HG02870 (cell line): ENCODE results near the gene DR1.
"Not testable (repeated sequence)": the region's sequence is repeated elsewhere in the genome, so short reads cannot be mapped to it uniquely, and the experiment has no call there.

Experiments
- ATAC-seq: cut with Tn5 transposase; IDR thresholded peaks from one replicate; pipeline ENCODE4 v1.9.1; 2021; ENCODE audit warnings: mild to moderate bottlenecking, moderate library complexity; ENCODE audit not compliant: unreplicated experiment

DR1 gene

DNA sequence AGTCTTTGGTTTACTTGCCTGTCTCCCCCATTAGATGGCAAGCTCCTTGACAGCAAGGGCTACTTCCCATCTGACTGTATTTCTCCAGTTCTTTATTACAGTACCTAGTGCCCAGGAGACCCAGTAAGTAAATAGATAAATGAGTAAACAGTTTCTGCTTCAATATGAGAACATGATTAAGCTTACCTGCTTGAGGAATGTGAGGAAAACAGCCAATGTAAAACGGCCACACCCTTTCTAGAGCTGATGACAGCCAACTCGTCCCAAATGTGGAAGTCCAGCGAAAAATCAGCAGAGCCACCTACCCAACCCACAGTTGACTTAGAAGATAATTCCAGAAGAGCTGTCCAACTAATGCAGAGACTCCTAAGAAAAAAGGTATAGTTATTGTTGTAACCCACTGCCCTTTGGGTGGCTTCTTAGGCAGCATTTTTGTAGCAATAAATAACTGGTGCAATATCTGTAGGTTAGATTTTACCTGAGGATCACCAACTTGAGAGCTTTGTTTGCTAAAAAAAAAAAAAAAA lies 6.5 kb upstream of the DR1 start:
- no peak for ATAC-seq

DNA sequence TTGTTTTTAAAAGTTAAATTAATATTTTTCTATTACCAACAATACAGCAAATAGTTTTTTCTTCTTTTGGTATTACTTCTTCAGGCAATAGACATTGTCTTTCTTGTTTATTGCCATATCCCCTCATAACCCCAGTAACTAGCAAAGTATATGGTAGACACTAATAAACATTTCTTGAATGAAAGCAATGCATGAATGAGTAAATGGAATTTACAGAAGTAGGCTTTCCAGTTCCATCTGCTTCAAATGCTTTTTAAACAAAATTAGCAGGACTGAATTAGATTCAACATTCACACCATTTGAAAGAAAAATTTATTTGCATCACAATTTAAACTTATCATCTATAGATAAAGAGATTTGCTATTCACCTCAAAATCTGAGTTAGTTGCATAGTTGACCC lies 5.6 kb upstream of the DR1 start:
- ATAC-seq: no peak

DNA sequence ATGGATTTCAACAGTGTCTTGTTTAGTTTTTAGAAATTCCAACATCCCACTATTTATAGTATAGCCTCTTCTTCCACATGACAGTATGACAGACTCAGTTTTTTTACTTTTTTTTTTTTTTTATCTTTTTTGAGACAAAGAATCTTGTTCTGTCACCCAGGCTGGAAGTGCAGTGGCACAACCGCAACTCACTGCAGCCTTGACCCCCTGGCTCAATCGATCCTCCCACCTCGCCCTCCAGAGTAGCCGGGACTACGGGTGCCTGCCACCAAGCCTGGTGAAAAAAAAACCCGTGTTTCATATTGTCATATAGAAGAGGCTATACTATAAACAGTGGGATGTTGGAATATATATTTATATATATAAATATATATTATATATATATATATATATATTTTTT lies 1.2 kb upstream of the DR1 start:
- ATAC-seq: no peak

DNA sequence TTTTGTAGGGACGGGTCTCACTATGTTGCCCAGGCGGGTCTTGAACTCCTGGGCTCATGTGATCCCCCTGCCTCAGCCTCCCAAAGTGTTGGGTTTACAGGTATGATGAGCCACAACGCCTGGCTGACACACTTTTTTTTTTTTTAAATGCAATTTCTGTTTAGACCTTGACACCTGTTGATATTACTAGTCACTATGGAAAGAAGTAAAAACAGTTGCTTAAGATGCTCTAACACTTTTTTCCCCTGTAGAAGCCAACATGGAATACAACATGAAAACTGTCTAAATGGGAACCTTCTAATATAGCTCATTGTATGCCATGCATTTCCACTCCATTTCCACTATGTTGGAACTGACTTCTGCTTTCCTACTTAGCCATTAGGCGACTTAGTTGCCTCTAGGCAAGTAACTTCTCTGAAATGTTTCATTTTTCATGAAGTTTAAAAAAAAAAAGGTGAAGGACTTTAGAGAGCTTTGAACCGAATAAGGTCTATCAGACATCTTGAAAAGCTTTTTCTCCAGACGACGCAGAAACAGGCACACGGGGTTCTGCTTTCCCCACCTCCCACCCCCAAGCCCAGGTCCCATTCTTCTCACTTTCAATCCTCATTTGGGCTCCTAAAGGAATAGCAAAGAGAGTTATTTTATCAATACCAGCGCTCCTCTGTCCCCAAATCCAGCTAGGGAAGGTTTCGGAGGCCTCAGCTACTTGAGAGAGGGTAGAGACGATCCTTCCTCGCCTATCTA lies 648 bp upstream of the DR1 start:
- no peak for ATAC-seq

DNA sequence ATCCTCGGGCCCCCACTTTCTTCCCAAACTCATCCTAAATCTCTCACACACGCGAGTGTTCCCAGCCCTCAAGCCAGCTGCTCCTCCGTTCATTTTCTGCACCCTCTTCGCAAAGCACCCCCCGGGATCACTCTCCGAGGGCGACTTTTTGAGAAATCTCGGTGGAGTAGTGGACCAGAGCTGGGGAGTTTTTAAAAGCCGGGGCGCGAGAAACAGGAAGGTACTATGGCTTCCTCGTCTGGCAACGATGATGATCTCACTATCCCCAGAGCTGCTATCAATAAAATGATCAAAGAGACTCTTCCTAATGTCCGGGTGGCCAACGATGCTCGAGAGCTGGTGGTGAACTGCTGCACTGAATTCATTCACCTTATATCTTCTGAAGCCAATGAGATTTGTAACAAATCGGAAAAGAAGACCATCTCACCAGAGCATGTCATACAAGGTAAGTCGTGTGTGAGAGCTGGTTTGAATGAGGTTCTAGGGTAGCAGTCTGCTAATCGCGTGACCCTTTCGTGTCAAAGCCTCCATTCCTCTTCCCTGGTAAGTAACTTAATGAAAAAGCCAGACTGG lies 800 bp downstream of the DR1 start:
- ATAC-seq: peak; percentile 25

DNA sequence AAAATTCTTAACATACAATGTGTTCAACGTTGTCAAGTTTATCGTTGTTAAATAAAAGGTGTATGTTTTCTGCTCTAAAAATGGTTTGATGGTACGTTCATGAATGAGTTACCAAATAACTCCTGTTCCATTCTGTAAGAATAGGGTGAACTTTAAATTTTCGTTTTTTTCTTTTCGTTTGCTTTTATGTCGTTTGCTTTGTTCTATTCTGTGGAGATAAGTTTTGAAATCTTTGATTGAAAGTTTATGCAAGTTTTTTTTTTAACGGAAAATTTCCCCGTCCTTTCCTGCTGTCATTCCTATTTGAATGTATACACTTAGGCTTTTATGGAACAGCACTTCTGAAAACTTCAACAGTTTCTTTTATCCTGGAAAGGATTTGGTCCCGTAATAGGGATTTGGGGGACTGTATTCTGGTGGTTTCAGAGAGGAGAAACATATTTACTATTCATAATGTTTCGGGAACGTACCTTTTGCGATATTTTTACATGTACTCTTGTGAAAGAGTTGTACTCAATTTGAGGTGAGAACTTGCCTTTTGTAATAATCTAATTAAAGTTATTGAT lies 1.7 kb downstream of the DR1 start:
- no peak for ATAC-seq

DNA sequence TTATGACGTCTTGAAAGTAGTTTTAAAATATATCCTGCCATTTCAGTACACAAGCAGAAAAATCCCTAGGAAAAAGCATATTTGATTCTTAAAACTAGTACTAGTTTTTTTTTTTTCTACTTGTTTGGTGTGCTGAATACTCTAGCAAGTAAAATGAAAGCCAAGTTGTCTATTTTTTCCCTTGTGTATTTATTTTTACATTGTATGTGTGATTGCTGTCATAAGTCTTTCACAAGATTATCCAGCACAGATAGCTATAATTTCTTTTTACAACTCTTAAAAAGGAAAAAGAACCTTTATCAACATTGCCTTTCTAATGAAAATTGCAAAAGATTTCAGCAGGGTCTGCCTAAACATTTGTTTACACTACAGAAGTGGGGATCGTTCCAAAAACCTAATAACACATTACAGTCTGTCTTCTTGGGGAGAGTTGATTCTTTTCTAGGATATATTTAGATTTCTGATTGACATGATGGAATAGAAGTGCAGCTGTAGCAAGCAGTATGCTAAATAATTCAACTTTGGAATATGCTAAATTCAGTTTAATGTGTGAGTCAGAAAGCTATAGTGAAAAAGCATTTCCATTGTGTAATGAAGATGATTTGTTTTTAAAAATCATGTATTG lies 2.5 kb downstream of the DR1 start:
- no peak for ATAC-seq

DNA sequence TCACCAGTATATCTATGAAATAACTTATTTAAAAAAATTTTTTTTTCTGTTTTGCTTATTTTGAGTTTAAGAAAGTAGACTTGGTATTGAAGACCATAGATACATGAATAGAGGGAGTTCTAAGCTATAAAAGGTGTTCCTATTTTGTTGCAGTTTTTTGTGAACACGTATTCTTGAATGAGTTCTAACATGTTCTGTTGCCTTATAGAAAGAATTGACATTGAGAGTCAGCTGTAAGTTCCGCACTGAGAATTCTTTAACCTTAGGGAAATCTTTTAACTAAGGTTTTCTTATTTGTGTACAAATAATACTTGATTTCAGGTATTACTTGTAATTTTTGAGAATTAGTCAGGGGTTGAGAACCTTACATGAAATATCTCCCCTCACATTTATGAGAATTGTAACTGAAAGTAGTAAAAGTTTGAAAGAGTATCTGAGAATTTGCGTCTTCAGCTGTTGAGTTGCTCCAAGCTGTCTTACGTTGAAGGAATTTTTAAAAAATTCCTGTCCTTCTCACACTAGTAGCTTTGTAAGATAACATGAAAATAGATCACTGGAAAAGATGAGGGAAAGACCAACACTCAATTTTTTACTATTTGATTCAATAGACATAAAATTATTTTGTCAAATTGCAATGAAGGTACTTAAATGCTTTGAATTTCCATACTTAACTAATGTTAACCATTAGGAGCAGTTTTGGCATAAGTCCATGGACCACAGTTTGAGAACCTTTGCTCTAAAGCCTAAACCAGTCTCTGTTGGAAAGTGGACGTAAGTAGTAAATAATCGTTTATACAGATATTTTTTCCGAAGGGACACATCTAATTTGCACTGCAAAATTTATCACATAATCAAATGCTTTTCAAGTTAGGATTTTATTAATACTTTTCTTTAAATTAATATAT lies 3.8 kb downstream of the DR1 start:
- no peak for ATAC-seq

DNA sequence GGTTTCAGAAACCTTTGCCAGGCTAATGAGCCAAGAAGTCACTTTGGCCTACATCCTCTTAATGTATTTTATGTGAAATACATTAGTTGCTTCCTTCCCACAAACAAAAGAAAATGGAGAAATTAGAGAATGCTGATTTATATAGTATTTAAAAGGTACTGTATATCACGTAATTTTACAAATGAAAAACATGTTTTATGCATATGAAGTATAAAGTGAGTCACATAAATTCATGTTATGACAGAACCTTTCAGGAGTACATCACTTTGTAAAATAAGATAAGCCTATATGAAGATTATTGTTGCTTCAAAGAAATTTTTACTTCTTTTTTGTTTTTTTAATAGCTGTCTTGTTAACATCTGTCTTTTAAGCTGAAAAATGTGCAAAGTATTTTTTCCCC lies 4.6 kb downstream of the DR1 start:
- ATAC-seq: no peak

DNA sequence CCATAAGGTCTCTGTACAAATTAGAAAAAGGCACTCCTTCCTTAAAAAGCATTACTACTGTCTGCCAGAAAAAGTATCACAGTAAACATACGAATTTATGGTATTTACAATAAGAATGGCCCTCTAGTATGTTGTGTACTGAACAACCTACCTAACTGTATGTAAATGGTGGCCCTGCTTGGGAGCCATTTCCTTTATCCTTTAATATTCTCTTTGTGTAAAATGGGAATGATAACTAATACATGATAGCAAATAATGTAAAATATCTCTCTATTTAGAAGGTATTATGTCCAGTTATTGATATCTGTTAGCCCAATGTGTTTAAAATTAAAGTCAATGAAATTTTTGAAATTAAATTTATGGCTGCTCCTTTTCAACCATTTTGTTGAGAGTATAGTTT lies 5.2 kb downstream of the DR1 start:
- no peak for ATAC-seq

DNA sequence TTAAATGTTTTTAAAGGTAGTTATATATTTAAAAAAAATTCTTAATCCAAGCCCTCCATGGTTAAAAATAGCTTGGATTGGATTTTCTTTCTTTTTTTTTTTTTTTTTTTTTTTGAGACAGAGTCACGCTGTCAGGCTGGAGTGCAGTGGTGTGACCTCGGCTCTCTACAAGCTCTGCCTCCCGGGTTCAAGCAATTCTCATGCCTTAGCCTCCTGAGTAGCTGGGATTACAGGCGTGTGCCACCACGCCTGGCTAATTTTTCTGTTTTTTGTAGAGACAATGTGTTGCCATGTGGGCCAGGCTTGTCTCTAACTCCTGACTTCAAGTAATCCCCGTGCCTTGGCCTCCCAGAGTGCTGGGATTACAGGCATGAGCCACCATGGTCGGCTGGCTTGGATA lies 5.6 kb downstream of the DR1 start:
- ATAC-seq: not testable (repeated sequence)

DNA sequence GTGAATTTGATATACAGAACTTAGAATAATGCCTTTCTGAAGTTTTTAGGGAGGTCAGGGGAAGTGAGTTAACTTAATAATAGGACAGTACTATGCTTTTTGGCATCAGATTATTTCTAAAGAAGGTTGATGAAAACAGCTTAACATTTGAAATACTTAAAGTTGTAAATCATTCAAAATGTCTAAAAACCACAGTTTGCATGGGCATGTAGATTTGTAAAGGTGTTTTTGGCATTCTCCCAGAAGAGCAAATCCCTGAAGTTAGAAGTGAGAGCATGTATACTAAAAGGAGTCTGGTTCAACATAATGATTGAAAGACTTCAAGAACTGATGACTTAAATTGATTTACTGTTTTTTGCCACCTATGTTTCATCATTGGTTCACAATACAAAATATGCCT lies 6.7 kb downstream of the DR1 start:
- no peak for ATAC-seq

DNA sequence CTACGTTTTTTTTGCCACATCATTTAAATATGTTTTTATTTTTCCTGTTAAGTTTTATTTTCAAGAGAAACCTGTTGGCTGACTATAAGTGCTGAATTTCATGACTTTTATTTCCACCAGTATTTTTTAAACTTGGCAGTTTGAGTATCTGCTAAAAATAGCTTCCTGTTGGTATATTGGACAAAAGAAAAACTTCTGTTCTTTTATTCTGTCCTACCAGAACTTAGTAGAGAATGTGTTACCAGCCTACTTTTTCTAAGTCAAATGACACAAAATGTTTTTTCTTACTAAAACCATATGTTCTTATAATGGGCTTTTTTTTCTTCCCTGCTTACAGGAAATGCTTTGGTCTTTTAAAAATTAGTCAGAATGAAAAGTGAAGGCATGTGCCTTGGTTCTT lies 7.6 kb downstream of the DR1 start:
- ATAC-seq: no peak

DNA sequence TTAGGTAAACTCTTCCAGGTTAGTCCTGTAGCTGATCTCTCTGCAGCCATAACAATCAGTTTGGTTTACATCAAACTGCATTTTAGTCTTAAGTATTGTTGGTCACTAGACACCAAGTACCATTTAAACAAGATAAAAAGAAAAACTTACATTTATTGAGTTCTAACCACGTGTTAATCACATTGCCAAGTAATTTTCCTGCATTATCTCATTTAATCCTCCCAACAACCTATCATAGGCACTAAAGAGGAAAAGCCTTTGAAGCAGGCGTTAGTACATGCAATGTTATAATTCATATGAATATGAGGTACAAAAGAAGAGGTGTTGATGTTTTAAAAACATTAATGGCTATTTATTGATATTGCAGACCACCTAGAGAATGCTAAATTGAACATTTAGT lies 9.0 kb downstream of the DR1 start:
- ATAC-seq: no peak

DNA sequence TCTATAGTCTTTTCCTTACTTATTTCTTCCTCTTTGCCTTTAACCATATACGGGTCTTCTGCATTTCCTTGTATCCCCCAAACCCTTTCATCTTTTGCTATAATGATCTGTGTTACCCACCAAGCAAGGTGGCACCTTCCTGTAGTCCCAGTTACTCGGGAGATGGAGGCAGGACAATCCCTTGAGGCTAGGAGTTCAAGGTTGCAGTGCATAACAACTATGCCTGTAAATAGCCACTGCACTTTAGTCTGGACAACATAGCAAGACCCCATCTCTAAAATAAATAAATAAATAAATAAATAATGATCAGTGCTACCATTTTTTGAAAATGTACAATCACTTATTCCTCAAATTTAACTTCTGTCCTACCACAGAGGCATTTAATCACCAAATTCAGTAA lies 11.5 kb downstream of the DR1 start:
- ATAC-seq: no peak

DNA sequence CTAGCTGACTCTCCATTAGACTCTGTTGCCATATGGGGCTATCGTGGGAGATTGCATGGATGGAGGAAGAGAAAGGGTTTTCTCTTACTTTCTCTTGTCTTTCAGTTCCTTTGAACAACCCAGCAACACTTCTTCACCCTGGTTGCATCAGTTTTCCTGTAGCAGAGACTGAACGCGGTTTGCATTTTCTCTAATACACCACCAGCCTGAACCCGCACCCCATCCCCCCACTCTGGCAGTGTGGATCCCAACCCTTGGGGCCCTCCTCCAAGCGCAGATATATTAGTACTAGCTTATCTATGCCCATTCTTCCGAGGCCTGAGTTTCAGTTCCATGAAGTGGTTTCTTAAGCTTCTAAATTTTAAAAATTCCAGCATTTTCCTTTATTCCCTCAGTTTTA lies 12.6 kb downstream of the DR1 start:
- ATAC-seq: no peak

DNA sequence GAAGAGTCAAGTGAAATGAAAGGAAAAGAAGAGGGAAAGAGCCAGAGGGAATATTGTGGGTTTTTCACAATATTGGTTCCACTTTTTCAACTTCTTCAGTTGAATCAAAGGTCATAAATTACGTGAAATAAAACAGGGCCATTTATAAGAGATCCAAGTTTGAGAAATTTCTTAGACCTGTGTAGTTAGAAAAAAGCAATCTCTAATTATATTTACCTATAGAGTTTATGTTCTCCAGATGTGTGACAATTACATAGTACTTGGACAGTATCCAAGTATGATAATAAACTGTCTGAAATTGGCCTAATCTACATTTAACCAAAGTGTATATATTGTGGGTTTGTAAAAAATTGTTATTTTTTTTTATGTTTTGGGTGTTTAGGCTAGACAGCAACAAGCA lies 14.4 kb downstream of the DR1 start:
- ATAC-seq: no peak

DNA sequence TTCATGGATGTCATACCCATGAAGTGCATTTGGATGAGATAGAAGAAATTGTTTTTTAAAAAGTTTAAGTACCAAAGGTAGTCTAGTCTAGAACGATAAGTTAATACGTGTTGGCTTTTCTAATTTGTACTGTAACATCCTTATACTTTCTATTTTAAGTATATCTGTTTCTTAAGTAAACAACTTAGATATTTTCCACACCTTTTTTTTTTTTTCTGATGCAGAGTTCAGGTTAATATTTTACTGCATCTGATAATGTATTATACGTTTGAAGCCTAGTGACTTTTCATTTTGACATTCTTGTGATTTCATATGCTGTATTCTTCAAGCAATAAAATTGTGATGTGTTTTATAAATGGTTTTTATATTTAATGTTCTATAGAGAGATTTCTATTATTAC lies 16.5 kb downstream of the DR1 start:
- ATAC-seq: no peak

DNA sequence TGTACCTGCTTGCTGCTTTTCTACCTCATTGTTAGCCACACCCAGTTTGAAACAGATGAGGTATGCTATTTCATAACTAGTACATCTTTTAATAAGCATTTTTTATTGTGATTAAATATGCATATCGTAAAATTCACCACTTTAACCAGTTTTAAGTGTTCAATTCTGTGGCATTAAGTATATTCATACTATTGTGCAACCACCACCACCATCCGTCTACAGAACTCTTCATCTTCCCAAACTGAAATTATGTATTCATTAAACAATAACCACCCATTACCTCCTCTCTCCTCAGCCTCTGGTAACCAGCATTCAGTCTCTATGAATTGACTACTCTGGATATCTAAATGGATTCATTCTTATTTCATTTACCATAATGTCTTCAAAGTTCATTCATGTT lies 20.1 kb downstream of the DR1 start:
- no peak for ATAC-seq

DNA sequence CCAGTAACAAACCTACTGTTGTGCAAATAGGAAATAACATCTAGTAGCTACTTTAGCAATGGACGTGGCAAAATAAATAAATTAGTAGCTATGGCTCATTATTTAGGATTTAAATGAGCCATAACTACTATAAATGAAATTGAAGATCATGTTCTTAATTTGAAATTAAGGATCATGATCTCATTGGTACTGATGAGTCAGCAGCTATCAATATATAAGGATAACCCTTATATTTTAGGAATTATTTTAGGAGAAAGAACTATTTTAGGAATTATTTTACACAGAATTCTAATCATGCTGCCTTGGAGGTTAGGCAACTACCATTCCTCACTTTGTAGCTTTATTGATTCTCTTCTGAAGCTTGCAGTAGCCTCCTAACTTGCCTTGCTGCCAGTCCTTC lies 24.0 kb downstream of the DR1 start:
- ATAC-seq: no peak
